Measurements from ENCODE around the gene ITGAL.
"Not testable (repeated sequence)": the region's sequence is repeated elsewhere in the genome, so short reads cannot be mapped to it uniquely, and the experiment has no call there.

DNA sequence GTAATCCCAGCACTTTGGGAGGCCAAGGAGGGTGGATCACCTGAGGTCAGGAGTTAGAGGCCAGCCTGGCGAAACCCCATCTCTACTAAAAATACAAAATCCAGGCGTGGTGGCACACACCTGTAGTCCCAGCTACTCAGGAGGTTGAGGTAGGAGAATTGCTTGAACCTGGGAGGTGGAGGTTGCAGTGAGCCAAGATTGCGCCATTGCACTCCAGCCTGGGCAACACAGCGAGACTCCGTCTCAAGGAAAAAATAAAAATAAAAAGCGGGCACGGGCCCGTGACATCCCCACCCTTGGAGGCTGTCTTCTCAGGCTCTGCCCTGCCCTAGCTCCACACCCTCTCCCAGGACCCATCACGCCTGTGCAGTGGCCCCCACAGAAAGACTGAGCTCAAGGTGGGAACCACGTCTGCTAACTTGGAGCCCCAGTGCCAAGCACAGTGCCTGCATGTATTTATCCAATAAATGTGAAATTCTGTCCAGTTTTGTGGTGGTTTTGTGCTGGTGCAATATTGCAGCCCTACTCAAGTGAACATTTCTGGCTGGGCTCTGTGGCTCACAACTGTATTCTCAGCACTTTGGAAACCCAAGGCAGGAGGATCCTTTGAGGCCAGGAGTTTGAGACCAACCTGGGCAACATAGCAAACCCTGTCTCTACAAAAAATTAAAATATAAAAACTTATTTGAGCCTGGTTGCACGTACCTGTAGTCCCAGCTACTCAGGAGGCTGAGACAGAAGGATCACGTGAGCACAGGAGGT is 50.3 kb downstream of the ITGAL start:
- TF ChIP-seq, protein P1, sequence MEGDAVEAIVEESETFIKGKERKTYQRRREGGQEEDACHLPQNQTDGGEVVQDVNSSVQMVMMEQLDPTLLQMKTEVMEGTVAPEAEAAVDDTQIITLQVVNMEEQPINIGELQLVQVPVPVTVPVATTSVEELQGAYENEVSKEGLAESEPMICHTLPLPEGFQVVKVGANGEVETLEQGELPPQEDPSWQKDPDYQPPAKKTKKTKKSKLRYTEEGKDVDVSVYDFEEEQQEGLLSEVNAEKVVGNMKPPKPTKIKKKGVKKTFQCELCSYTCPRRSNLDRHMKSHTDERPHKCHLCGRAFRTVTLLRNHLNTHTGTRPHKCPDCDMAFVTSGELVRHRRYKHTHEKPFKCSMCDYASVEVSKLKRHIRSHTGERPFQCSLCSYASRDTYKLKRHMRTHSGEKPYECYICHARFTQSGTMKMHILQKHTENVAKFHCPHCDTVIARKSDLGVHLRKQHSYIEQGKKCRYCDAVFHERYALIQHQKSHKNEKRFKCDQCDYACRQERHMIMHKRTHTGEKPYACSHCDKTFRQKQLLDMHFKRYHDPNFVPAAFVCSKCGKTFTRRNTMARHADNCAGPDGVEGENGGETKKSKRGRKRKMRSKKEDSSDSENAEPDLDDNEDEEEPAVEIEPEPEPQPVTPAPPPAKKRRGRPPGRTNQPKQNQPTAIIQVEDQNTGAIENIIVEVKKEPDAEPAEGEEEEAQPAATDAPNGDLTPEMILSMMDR (conservative IDR thresholded peaks at IDR 0.05), result not testable (repeated sequence)
- not testable (repeated sequence) for TF ChIP-seq ZFX (IDR thresholded peaks at IDR 0.05)
